Stimulated activated CD4-positive, alpha-beta T cell treated with anti-CD3 and anti-CD28 coated beads, Interleukin-2, amount 100 ng/mL, for 24 hours (primary cell): ENCODE measurements around the gene EIF2S1.
A peak's percentile ranks its signal among the peaks of the same experiment; 100 is the strongest.
"Not testable (repeated sequence)": the region's sequence is repeated elsewhere in the genome, so short reads cannot be mapped to it uniquely, and the experiment has no call there.

Experiments used
- DNase-seq, 2 donors: peaks; one replicate each; pipeline ENCODE4 v3.0.0-alpha.2; 2020

Gene EIF2S1

DNA sequence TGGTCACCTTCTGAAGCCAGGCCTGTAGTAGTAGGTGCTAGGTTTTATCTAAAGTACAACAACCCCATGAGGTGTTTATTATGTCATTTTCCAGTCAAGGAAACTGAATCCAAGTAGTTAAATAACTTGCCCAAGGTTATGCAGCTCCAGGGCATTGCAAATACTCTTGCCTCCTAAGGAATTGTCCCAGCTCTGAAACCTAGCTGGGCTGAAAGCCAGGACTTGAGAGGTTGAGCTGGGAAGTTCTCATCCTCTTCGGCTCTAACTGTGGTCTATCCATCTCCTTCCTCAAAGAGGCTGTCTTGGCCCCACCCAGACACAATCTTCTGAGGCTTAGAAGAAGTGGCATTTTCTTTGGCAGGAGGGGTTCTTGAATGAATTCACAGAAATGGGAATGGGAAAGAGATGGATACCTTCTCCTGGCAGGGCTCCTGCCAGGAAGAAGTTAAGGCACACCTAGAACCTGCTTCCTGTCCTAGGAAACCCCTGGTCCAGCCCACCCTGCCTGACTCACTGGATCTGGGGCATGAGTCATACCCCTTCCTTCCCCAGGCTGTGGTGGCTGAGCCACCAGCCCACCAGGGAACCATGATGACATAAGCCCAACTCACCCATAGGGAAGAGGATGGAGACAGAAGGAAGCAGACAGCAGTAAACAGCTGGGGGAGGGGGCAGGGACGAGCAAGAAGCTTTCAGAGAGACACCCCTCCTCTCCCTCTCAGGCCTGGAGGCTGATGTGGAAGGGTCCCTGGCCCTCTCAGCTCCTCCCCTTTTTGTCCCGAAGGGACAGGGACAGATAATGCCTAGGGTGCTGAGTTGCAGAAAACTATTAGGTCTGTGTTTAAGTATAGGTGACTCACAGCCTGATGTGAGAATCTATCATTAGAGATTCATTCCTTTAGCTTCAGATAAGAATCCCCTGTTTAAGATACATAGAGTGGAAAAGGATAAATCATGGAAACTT is 54.0 kb downstream of the EIF2S1 start:
- DNase-seq: peak; percentile 40 to 41

DNA sequence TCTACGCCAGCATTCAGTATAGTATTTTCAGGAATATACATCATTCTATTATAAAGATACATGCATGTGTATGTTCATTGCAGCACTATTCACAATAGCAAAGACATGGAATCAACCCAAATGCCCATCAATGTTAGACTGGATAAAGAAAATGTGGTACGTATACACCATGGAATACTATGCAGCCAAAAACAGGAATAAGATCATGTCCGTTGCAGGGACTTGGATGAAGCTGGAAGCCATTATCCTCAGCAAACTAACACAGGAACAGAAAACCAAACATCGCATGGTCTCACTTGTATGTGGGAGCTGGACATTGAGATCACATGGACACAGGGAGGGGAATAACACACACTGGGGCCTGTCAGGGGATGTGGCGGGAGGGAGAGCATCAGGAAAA is 55.5 kb downstream of the EIF2S1 start:
- DNase-seq: not testable (repeated sequence)

GRCh38 chr14:67416085-67416484 is 56.0 kb downstream of the EIF2S1 start:
- no peak for DNase-seq

GRCh38 chr14:67416810-67417209 is 56.7 kb downstream of the EIF2S1 start:
- no peak for DNase-seq

DNA sequence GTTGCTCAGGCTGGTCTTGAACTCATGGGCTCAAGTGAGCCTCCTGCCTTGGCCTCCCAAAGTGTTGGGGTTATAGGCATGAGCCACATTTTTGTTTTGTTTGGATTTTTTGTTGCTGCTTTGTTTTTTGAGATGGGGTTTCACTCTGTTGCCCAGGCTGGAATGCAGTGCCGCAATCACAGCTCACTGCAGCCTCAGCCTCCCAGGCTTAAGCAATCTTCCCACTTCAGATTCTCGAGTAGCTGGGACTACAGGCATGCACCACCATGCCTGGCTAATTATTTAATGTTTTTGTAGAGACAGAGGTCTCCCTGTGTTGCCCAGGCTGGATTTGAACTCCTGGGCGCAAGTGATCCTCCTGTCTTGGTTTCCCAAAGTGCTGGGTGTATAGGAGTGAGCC is 57.5 kb downstream of the EIF2S1 start:
- no peak for DNase-seq

GRCh38 chr14:67418401-67419191 is 58.5 kb downstream of the EIF2S1 start:
- no peak for DNase-seq

DNA sequence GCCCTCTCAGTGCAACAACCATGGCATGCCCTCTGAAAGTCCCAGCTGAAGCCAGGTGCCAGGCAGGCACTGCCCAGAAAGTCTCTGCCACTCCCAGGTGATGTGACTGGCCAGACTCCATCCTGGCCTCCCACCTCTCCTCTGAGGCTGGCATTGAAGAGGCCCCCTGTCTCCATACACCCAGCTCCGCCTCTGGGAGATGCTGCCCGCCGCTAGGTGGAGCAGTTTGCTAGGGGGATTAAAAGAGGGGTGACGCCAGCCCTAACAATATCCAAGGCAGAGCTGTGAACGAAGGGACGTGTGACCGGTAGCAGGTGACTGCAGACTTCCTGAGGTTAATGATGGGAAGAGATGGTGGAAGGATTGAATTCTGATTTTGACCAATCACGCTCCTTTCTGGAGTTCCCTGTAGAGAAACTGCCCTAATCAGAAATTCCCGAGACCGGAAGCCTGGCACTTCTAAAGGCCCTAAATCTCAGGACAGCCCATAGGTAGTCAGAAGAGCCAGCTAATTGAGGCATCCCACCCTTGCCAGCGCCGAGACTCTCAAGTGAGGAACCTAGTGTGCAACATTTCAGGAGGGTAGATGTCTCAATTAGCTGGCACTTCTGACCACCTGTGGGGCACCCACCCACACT is 60.1 kb downstream of the EIF2S1 start:
- DNase-seq: peak; percentile 45 to 49

- DNase-seq: no peak
Measured at GRCh38 chr14:67421356-67422224, 61.5 kb downstream of the EIF2S1 start.

- DNase-seq: no peak
Measured at GRCh38 chr14:67423424-67423823, 63.3 kb downstream of the EIF2S1 start.

- no peak for DNase-seq
Measured at GRCh38 chr14:67424539-67424938, 64.4 kb downstream of the EIF2S1 start.

DNA sequence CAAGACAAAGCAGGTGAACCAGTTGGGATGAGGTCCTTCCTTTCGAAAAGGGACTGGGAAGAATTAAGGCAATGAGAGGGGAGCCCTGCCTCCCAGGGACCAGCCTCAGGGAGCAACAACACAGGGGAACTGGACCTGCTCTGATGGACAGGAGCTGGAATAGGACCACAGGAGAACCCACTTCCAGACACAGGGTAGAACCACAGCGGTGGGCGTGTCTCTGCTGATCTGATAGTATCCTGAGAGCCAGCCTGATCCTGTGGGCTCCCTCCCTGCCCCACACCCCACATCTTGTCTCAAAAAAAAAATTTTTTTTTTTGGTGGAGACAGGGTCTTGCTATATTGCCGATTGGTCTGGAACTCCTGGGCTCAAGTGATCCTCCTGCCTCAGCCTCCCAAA is 65.5 kb downstream of the EIF2S1 start:
- no peak for DNase-seq

DNA sequence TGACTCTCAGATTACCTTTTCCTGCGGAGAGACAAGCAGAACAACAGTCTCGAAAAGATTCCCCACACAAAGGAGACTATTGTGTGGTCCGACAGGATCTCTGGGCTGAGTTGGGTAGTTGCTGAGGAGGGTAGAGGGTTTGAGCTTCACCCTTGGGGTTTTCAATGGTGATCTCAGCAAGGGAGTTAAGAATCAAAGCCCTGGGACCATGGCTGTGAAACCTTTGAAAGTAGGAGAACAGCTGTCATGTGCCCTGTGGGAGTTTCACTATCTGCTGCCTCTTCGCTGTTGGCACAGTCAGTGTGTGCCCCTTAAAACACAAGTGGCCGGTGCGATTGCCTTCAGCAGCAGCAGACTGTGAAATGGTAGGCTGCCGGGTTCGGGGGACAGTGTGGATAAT is 66.0 kb downstream of the EIF2S1 start:
- DNase-seq: no peak

DNA sequence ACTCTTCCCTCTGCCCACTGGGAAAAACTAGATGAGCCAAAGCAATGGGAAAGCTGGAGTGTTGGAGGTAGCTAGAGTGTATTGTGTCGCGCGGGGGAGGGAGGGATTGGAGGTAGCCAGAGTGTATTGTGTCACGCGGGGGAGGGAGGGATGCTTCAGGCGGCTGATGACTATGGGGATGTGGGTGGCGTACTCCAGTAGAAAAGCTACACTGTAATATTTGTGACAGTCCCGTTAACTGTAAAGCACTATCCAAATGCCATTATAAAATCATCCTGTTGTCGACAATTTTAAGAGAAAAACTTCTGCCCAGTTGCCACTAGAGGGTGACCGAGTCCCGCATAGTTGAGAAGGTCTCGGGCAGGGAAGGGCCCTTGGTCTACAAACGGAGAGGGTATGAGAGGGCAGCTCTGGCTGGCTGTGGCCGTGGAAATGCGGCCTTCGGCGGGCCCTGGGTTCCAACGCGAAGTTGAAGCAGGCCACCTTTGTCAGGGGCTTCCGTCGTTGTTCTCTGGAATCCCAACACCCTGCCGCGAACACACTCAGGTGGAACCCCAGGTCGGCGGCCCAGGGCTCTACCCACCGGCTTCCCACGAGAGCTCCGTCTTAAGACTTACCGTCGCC is 67.0 kb downstream of the EIF2S1 start:
- DNase-seq: peak; percentile 72 to 74

DNA sequence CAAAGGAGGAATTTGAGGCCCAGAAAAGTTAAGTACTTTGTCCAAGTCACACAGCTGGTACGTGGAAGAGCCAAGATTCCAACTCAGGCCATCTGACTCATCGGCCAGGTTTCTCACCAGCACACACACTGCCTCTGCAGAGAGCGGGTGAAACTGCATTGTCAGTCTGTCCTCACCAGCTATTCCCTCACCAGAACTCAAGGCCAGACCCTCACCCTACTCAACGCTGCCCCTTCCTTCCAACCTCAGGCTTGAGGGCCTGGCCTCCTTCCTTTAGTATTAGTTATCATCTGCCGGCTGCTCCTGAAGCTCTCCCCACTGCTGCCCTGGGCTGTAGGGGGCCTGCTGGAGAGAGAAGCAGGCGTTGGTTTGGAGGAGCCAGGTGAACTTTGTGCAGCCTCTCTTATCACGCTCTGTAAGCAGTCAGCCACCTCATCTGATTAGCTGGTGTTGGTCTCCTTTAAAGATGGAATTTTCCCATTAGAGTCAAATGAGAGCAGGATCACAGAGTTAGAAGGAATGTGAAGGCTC is 68.4 kb downstream of the EIF2S1 start:
- DNase-seq: no peak

DNA sequence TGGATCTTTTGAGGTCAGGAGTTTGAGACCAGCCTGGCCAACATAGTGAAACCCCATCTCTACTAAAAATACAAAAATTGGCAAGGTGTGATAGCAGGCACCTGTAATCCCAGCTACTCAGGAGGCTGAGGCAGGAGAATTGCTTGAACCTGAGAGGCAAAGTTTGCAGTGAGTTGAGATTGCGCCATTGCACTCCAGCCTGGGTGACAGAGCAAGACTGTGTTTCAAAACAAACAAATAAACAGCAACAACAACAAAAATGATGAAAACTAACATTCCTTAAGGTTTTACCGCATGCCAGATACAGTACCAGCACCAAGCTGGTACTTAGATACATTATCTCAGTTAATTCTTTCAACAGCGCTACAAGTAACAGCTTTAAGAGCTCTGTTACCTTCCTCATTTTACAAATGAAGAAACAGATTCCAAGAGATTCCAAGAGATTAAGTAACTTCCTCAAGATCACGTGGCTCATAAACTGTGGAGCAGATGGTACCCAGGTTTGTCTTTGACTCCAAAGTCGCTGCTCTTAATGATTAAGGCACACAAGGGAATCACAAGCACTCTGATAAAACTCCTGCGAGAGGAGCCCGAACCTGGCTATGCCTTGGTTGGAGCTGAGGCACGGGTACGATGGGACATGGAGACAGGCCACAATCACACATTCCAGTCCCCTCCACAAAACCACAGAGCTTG is 69.5 kb downstream of the EIF2S1 start:
- no peak for DNase-seq

DNA sequence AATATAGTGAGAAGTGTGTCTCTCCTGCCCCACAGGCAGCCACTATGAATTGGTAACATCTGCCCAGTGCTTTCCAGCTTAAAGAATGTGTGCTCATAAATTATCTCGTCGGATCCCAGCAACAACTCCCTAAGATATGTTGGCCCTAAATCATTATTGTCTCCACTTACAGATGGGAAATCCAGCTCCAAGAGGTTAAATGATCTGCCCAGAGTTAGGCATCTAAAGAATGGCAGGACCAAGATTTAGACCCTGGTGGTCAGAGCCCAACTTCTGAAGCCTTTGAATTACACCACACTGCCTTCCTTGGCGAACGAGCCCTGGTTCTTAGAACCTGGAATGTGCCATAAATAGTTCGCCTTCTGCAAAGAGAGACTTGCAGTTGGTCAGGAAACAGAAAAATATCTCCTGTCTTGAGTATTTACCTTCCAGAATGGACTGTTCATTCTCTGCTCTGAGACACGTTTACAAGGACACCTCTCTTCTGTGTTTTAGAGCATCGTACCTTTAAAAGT is 72.0 kb downstream of the EIF2S1 start:
- DNase-seq: no peak

GRCh38 chr14:67435603-67436002 is 75.5 kb downstream of the EIF2S1 start:
- DNase-seq: no peak
